GM23338 (cell line): ENCODE measurements around the gene CD2. TPM values are rescaled to one million over a fixed set of nuclear protein-coding genes. Genes with fewer than 3 reads are reported as not detected.

Experiments used
- ATAC-seq: fragments of 200-7000 bp; cut with Tn5 transposase; 3 replicates; pipeline ENCODE4 v1.9.1; 2020
- DNase-seq: peaks from one replicate; pipeline ENCODE4 v3.0.0-alpha.2; 2015; ENCODE audit warnings: low spot score
- H2AFZ ChIP-seq: fragments of 200-600 bp; sonication (generic); 2 replicates; pipeline ENCODE4 v1.8.0; 2016; ENCODE audit warnings: antibody characterized with exemption, mild to moderate bottlenecking, moderate library complexity
- H3F3A ChIP-seq: fragments of 200-600 bp; sonication (generic); replicated peaks from 2 replicates; pipeline ENCODE4 v1.8.0; 2017; ENCODE audit warnings: antibody characterized with exemption, mixed run types, low read depth
- H3K27ac ChIP-seq: fragments of 200-600 bp; sonication (generic); 2 replicates; pipeline ENCODE4 v1.6.1; 2016; ENCODE audit warnings: low read depth
- H3K27me3 ChIP-seq: fragments of 200-600 bp; sonication (generic); 2 replicates; pipeline ENCODE4 v1.8.0; 2016; ENCODE audit warnings: mild to moderate bottlenecking, mixed run types, moderate library complexity; ENCODE audit not compliant: insufficient read depth
- H3K36me3 ChIP-seq: fragments of 200-600 bp; sonication (generic); 2 replicates; pipeline ENCODE4 v1.8.0; 2016; ENCODE audit warnings: mild to moderate bottlenecking; ENCODE audit not compliant: insufficient read depth
- H3K4me1 ChIP-seq: fragments of 200-600 bp; sonication (generic); 2 replicates; pipeline ENCODE4 v1.8.0; 2016; ENCODE audit warnings: mild to moderate bottlenecking, moderate library complexity; ENCODE audit not compliant: insufficient read depth
- H3K4me2 ChIP-seq: fragments of 200-600 bp; sonication (generic); 2 replicates; pipeline ENCODE4 v1.7.1; 2017; ENCODE audit warnings: mixed run types
- H3K4me3 ChIP-seq: fragments of 200-600 bp; sonication (generic); 2 replicates; pipeline ENCODE4 v1.6.1; 2016; ENCODE audit warnings: mixed run types
- H3K79me2 ChIP-seq: fragments of 200-600 bp; sonication (generic); replicated peaks from 2 replicates; pipeline ENCODE4 v1.8.0; 2017; ENCODE audit warnings: mild to moderate bottlenecking; ENCODE audit not compliant: insufficient read depth
- H3K9me2 ChIP-seq: fragments of 200-600 bp; sonication (generic); 2 replicates; pipeline ENCODE4 v1.8.0; 2017; ENCODE audit not compliant: insufficient read depth
- H4K20me1 ChIP-seq: fragments of 200-600 bp; sonication (generic); replicated peaks from 2 replicates; pipeline ENCODE4 v1.8.0; 2017; ENCODE audit warnings: mild to moderate bottlenecking; ENCODE audit not compliant: insufficient read depth
- H3K27ac Mint-ChIP-seq: 2 replicates; pipeline ENCODE4 v1.8.0; 2020; ENCODE audit warnings: inconsistent platforms, mild to moderate bottlenecking, moderate library complexity, mixed read lengths
- H3K27me3 Mint-ChIP-seq: 3 replicates; pipeline ENCODE4 v1.8.0; 2022; ENCODE audit warnings: low read depth, mild to moderate bottlenecking, moderate library complexity, mixed read lengths, inconsistent platforms; ENCODE audit not compliant: insufficient read depth, poor library complexity
- H3K36me3 Mint-ChIP-seq: 3 replicates; pipeline ENCODE4 v1.8.0; 2021; ENCODE audit warnings: low read depth, mild to moderate bottlenecking, inconsistent platforms, moderate library complexity, mixed read lengths
- H3K4me1 Mint-ChIP-seq: 3 replicates; pipeline ENCODE4 v1.8.0; 2020; ENCODE audit warnings: mild to moderate bottlenecking, inconsistent platforms, mixed read lengths
- H3K4me3 Mint-ChIP-seq: 3 replicates; pipeline ENCODE4 v1.8.0; 2021; ENCODE audit warnings: moderate library complexity, mild to moderate bottlenecking, inconsistent platforms, mixed read lengths
- H3K9me3 Mint-ChIP-seq: 3 replicates; pipeline ENCODE4 v1.8.0; 2020; ENCODE audit warnings: moderate library complexity, mild to moderate bottlenecking, inconsistent platforms, mixed read lengths
- CREB1 ChIP-seq: fragments of 250-450 bp; sonication (Bioruptor Pico); IDR thresholded peaks from 2 replicates; pipeline ENCODE4 v1.5.0; 2020; ENCODE audit warnings: low read depth, mild to moderate bottlenecking, moderate library complexity
- CTCF ChIP-seq, 2 experiments: fragments of 200-600 bp in 1 of 2; sonication (generic) in 1 of 2; conservative IDR thresholded peaks; 2 replicates each; pipeline versions ENCODE4 v1.5.1 to v1.6.1; 2016 to 2017; ENCODE audit warnings: antibody characterized with exemption in 2 of 2, low read depth in 2 of 2, mild to moderate bottlenecking in 2 of 2, moderate library complexity in 1 of 2
- JUNB ChIP-seq: IDR thresholded peaks from one replicate; pipeline ENCODE4 v1.6.1; 2016; ENCODE audit warnings: antibody characterized with exemption; ENCODE audit not compliant: unreplicated experiment
- NANOG ChIP-seq: IDR thresholded peaks from 2 replicates; pipeline ENCODE4 v1.6.1; 2016; ENCODE audit warnings: antibody characterized with exemption, borderline replicate concordance
- ZNF462 ChIP-seq: fragments of 250-450 bp; sonication (Bioruptor Pico); IDR thresholded peaks from 2 replicates; pipeline ENCODE4 v1.5.0; 2020; ENCODE audit warnings: mild to moderate bottlenecking, moderate library complexity
- polyA plus RNA-seq: library from polyadenylated mRNA; unstranded; fragments of >200 nt; fragmentation: Nextera tagmentation; extraction: Ambion mirVana; gene quantifications from 2 replicates; pipeline ENCODE4 v1.2.1, GENCODE V29; 2016
- total RNA-seq: library from RNA; depleted of rRNA; stranded (reverse); fragments of >200 nt; shearing (Covaris generic); gene quantifications from 2 replicates; pipeline ENCODE4 v1.2.3, GENCODE V29; 2014

Gene CD2
- total and polyA plus RNA-seq, 2 experiments from 2014 or later: not detected

GRCh38 chr1:116794371-116794770, 40.1 kb downstream of the CD2 start:
- H3K36me3 ChIP-seq: 0 out of 2 replicates have a peak, but pooled peaks cover 4% of the 10 kb centered on the region

More at GRCh38 chr1:116794371-116794770, 40.1 kb downstream of the CD2 start:
- Histone ChIP-seq H3K4me3 (no peak overlapping the region), H3K9me2 (peaks cover 17% of the 10 kb centered on the region), H3K4me1 (peaks cover 8% of the 10 kb centered on the region; the same call in 1 of the 2 replicates), H2AFZ (no peak overlapping the region), H4K20me1 (no peaks in the 10 kb centered on the region), H3K79me2 (no peaks in the 10 kb centered on the region), H3K4me2 (no peak overlapping the region), H3K27me3 (no peaks in the 10 kb centered on the region), H3K27ac (no peak overlapping the region), H3F3A (no peaks in the 10 kb centered on the region)
- Mint-ChIP-seq H3K9me3 (peaks cover 2% of the 10 kb centered on the region; the same call in 2 of the 3 replicates), H3K36me3 (no peaks in the 10 kb centered on the region), H3K4me3 (no peak overlapping the region), H3K4me1 (peaks cover 12% of the 10 kb centered on the region), H3K27me3 (peaks cover 2% of the 10 kb centered on the region), H3K27ac (no peak overlapping the region)
- DNase-seq (no peak), ATAC-seq (no peak)
- no peak for TF ChIP-seq ZNF462 (CRISPR knock-in tag)
- no peak for TF ChIP-seq NANOG
- no peak for TF ChIP-seq JUNB
- no peak for TF ChIP-seq CTCF (conservative IDR thresholded peaks at IDR 0.05; ENCODE audit: low read depth in 2 of 2)
- TF ChIP-seq CREB1: no peak
